Tibial nerve (tissue), 3 donors: Measurements from ENCODE around the gene CEP295NL.

Source experiments
- CTCF ChIP-seq, 5 experiments: fragments of 200-600 bp in 3 of 5; fragments of 450-650 bp in 2 of 5; sonication (generic) in 3 of 5; IDR thresholded peaks; one replicate each; pipeline ENCODE4 v1.5.1; 2016 to 2019; ENCODE audit warnings: antibody characterized with exemption in 5 of 5, mild to moderate bottlenecking in 3 of 5, moderate library complexity in 2 of 5
- POLR2A ChIP-seq, 2 donors: fragments of 450-650 bp; IDR thresholded peaks; one replicate each; pipeline ENCODE4 v1.6.1; 2017; ENCODE audit warnings: antibody characterized with exemption in 2 of 2, mild to moderate bottlenecking in 2 of 2, moderate library complexity in 2 of 2

- TF ChIP-seq POLR2A (IDR thresholded peaks at IDR 0.05) (no peak), CTCF (IDR thresholded peaks at IDR 0.05) (no peak)
Measured at GRCh38 chr17:78904371-78904770, 1.4 kb upstream of the CEP295NL start.
